A549 (cell line): Measurements from ENCODE around the gene HAUS5.

Source experiments
- EP300 ChIP-seq, 2 experiments: fragments of >200 bp; sonication (Bioruptor Twin); formaldehyde crosslinking; IDR thresholded peaks; 2 replicates in 1 of 2; 3 replicates in 1 of 2; pipeline ENCODE4 v1.6.1; 2016 to 2017
- POLR2A ChIP-seq: IDR thresholded peaks from 2 replicates; pipeline ENCODE4 v1.6.1; 2012; ENCODE audit warnings: mild to moderate bottlenecking, low read length
- POLR2AphosphoS2 ChIP-seq: conservative IDR thresholded peaks from 2 replicates; pipeline ENCODE4 v1.6.1; 2012; ENCODE audit warnings: low read length, improper control_type of control experiment, inconsistent platforms
- RNF2 ChIP-seq: fragments of 200-600 bp; sonication (generic); IDR thresholded peaks from 2 replicates; pipeline ENCODE4 v1.6.1; 2016; ENCODE audit warnings: low read depth, mild to moderate bottlenecking, antibody characterized with exemption, moderate library complexity, borderline replicate concordance
- SMC3 ChIP-seq: fragments of >200 bp; sonication (Bioruptor Twin); formaldehyde crosslinking; IDR thresholded peaks from 3 replicates; pipeline ENCODE4 v1.6.1; 2018; ENCODE audit warnings: inconsistent platforms
- TP53 ChIP-seq: fragments of 250-450 bp; sonication (Bioruptor Pico); IDR thresholded peaks from 2 replicates; pipeline ENCODE4 v1.5.0; 2021; ENCODE audit warnings: mild to moderate bottlenecking, moderate library complexity
- TF ChIP-seq, protein P1 (sequence below): fragments of >200 bp; sonication (Bioruptor Twin); formaldehyde crosslinking; IDR thresholded peaks from 3 replicates; pipeline ENCODE4 v1.6.1; 2016
- TF ChIP-seq, protein P2 (sequence below): IDR thresholded peaks from 2 replicates; pipeline ENCODE4 v1.6.1; 2012
- TF ChIP-seq, protein P3 (sequence below): fragments of >200 bp; sonication (Bioruptor Twin); formaldehyde crosslinking; IDR thresholded peaks from 3 replicates; pipeline ENCODE4 v1.5.1; 2016

DNA sequence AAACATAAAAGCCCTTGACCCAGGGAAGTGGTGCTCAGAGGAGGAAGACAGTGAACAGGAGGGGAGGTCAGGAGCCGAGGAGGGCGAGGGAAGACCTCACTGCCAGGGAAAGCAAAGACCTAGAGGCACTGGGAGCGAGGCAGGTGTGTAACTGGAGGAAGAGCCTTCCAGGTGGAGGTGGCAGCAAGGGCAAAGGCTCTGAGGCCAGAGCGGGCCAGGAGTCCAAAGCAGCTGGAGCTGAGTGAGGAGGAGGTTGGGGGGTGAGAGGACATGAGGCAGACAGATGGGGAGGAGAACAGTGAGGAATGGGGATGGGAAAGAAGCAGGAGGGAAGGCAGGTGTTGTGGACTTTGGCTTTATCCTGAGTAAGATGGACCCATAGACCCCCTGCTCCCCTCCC, 57.4 kb downstream of the HAUS5 start:
- TF ChIP-seq POLR2A (no peak), EP300 (IDR thresholded peaks at IDR 0.05) (no peak), RNF2 (no peak), SMC3 (no peak), TP53 (no peak), POLR2AphosphoS2 (no peak)
- TF ChIP-seq, protein P1, sequence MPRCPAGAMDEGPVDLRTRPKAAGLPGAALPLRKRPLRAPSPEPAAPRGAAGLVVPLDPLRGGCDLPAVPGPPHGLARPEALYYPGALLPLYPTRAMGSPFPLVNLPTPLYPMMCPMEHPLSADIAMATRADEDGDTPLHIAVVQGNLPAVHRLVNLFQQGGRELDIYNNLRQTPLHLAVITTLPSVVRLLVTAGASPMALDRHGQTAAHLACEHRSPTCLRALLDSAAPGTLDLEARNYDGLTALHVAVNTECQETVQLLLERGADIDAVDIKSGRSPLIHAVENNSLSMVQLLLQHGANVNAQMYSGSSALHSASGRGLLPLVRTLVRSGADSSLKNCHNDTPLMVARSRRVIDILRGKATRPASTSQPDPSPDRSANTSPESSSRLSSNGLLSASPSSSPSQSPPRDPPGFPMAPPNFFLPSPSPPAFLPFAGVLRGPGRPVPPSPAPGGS: no peak
- TF ChIP-seq, protein P2, sequence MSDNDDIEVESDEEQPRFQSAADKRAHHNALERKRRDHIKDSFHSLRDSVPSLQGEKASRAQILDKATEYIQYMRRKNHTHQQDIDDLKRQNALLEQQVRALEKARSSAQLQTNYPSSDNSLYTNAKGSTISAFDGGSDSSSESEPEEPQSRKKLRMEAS: no peak
- TF ChIP-seq, protein P3, sequence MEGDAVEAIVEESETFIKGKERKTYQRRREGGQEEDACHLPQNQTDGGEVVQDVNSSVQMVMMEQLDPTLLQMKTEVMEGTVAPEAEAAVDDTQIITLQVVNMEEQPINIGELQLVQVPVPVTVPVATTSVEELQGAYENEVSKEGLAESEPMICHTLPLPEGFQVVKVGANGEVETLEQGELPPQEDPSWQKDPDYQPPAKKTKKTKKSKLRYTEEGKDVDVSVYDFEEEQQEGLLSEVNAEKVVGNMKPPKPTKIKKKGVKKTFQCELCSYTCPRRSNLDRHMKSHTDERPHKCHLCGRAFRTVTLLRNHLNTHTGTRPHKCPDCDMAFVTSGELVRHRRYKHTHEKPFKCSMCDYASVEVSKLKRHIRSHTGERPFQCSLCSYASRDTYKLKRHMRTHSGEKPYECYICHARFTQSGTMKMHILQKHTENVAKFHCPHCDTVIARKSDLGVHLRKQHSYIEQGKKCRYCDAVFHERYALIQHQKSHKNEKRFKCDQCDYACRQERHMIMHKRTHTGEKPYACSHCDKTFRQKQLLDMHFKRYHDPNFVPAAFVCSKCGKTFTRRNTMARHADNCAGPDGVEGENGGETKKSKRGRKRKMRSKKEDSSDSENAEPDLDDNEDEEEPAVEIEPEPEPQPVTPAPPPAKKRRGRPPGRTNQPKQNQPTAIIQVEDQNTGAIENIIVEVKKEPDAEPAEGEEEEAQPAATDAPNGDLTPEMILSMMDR: no peak
